HEK293 (cell line): ENCODE results near the gene PLEKHG2.
A peak's percentile ranks its signal among the peaks of the same experiment; 100 is the strongest.

Source experiments
- BCL6B ChIP-seq: fragments of 450-650 bp; formaldehyde crosslinking; IDR thresholded peaks from 2 replicates; pipeline ENCODE4 v1.5.1; 2017; ENCODE audit warnings: missing biosample characterization, missing genetic modification characterization
- GLIS1 ChIP-seq: fragments of 450-650 bp; formaldehyde crosslinking; IDR thresholded peaks from 2 replicates; pipeline ENCODE4 v1.5.1; 2016; ENCODE audit warnings: missing biosample characterization, missing genetic modification characterization
- HOXD13 ChIP-seq: sonication (generic); formaldehyde crosslinking; IDR thresholded peaks from 2 replicates; pipeline ENCODE4 v1.8.0; 2022; ENCODE audit warnings: missing genetic modification reagents, borderline replicate concordance
- KLF1 ChIP-seq: fragments of 450-650 bp; formaldehyde crosslinking; IDR thresholded peaks from 2 replicates; pipeline ENCODE4 v1.5.1; 2016; ENCODE audit warnings: missing biosample characterization, missing genetic modification characterization
- KLF9 ChIP-seq: fragments of 450-650 bp; formaldehyde crosslinking; IDR thresholded peaks from 2 replicates; pipeline ENCODE4 v1.5.1; 2016; ENCODE audit warnings: missing biosample characterization, missing genetic modification characterization, low read depth
- MYNN ChIP-seq: fragments of 450-650 bp; formaldehyde crosslinking; IDR thresholded peaks from 2 replicates; pipeline ENCODE4 v1.5.1; 2016; ENCODE audit warnings: missing biosample characterization, missing genetic modification characterization, borderline replicate concordance
- PRDM2 ChIP-seq: fragments of 450-650 bp; formaldehyde crosslinking; IDR thresholded peaks from 2 replicates; pipeline ENCODE4 v1.5.1; 2016; ENCODE audit warnings: missing biosample characterization, missing genetic modification characterization, borderline replicate concordance
- PRDM6 ChIP-seq: fragments of 450-650 bp; formaldehyde crosslinking; IDR thresholded peaks from 2 replicates; pipeline ENCODE4 v1.5.1; 2017; ENCODE audit warnings: missing biosample characterization, missing genetic modification characterization
- ZFHX2 ChIP-seq: fragments of 450-650 bp; formaldehyde crosslinking; conservative IDR thresholded peaks from 2 replicates; pipeline ENCODE4 v1.5.1; 2016; ENCODE audit warnings: missing biosample characterization, missing genetic modification characterization
- ZFP41 ChIP-seq: fragments of 450-650 bp; formaldehyde crosslinking; IDR thresholded peaks from 2 replicates; pipeline ENCODE4 v1.5.1; 2016; ENCODE audit warnings: missing biosample characterization, missing genetic modification characterization, borderline replicate concordance
- ZFP69B ChIP-seq: fragments of 450-650 bp; formaldehyde crosslinking; IDR thresholded peaks from 2 replicates; pipeline ENCODE4 v1.5.1; 2016; ENCODE audit warnings: missing biosample characterization, missing genetic modification characterization
- ZNF132 ChIP-seq: fragments of 450-650 bp; formaldehyde crosslinking; IDR thresholded peaks from 2 replicates; pipeline ENCODE4 v1.5.1; 2017; ENCODE audit warnings: missing biosample characterization, missing genetic modification characterization, borderline replicate concordance
- ZNF146 ChIP-seq: fragments of 450-650 bp; formaldehyde crosslinking; IDR thresholded peaks from 2 replicates; pipeline ENCODE4 v1.5.1; 2016; ENCODE audit warnings: missing biosample characterization, missing genetic modification characterization
- ZNF157 ChIP-seq: fragments of 450-650 bp; formaldehyde crosslinking; IDR thresholded peaks from 2 replicates; pipeline ENCODE4 v1.5.1; 2016; ENCODE audit warnings: missing biosample characterization, missing genetic modification characterization
- ZNF169 ChIP-seq: fragments of 450-650 bp; formaldehyde crosslinking; IDR thresholded peaks from 2 replicates; pipeline ENCODE4 v1.5.1; 2016; ENCODE audit warnings: missing biosample characterization, missing genetic modification characterization
- ZNF175 ChIP-seq: fragments of 450-650 bp; formaldehyde crosslinking; IDR thresholded peaks from 2 replicates; pipeline ENCODE4 v1.5.1; 2016; ENCODE audit warnings: missing biosample characterization, missing genetic modification characterization
- ZNF19 ChIP-seq: fragments of 450-650 bp; formaldehyde crosslinking; IDR thresholded peaks from 2 replicates; pipeline ENCODE4; 2016; ENCODE audit warnings: missing biosample characterization, missing genetic modification characterization, low read depth
- ZNF211 ChIP-seq: fragments of 450-650 bp; formaldehyde crosslinking; IDR thresholded peaks from 2 replicates; pipeline ENCODE4 v1.5.1; 2016; ENCODE audit warnings: low read depth, missing biosample characterization, missing genetic modification characterization
- ZNF404 ChIP-seq: fragments of 450-650 bp; formaldehyde crosslinking; IDR thresholded peaks from 2 replicates; pipeline ENCODE4 v1.5.1; 2017; ENCODE audit warnings: missing biosample characterization, missing genetic modification characterization
- ZNF558 ChIP-seq: fragments of 450-650 bp; formaldehyde crosslinking; IDR thresholded peaks from 2 replicates; pipeline ENCODE4 v1.5.1; 2016; ENCODE audit warnings: missing biosample characterization, missing genetic modification characterization
- ZNF561 ChIP-seq: fragments of 450-650 bp; IDR thresholded peaks from 2 replicates; pipeline ENCODE4 v1.5.1; 2018; ENCODE audit warnings: missing biosample characterization, missing genetic modification characterization, borderline replicate concordance
- ZNF571 ChIP-seq: fragments of 450-650 bp; formaldehyde crosslinking; IDR thresholded peaks from 2 replicates; pipeline ENCODE4 v1.5.0; 2017; ENCODE audit warnings: missing biosample characterization, missing genetic modification characterization
- ZNF600 ChIP-seq: fragments of 450-650 bp; formaldehyde crosslinking; IDR thresholded peaks from 2 replicates; pipeline ENCODE4 v1.5.1; 2016; ENCODE audit warnings: missing biosample characterization, missing genetic modification characterization
- ZNF639 ChIP-seq: fragments of 450-650 bp; formaldehyde crosslinking; IDR thresholded peaks from 2 replicates; pipeline ENCODE4 v1.5.1; 2016; ENCODE audit warnings: missing biosample characterization, missing genetic modification characterization
- ZNF654 ChIP-seq: fragments of 450-650 bp; formaldehyde crosslinking; IDR thresholded peaks from 2 replicates; pipeline ENCODE4 v1.5.1; 2016; ENCODE audit warnings: low read depth, missing biosample characterization, missing genetic modification characterization
- ZNF692 ChIP-seq: fragments of 450-650 bp; formaldehyde crosslinking; IDR thresholded peaks from 2 replicates; pipeline ENCODE4 v1.5.1; 2016; ENCODE audit warnings: missing biosample characterization, missing genetic modification characterization
- ZSCAN4 ChIP-seq: fragments of 450-650 bp; formaldehyde crosslinking; IDR thresholded peaks from 2 replicates; pipeline ENCODE4 v1.5.1; 2017; ENCODE audit warnings: missing biosample characterization, missing genetic modification characterization

Gene PLEKHG2

GRCh38 chr19:39409208-39410016 is 3.1 kb upstream of the PLEKHG2 start (continued):
- TF ChIP-seq BCL6B (tag by site-specific recombination): no peak
- no peak for TF ChIP-seq ZNF157 (tag by site-specific recombination)
- TF ChIP-seq ZNF19 (tag by site-specific recombination): no peak
- TF ChIP-seq ZNF600 (tag by site-specific recombination): no peak
- TF ChIP-seq ZNF571 (tag by site-specific recombination): no peak
- TF ChIP-seq ZNF175 (tag by site-specific recombination): no peak
- TF ChIP-seq ZFP69B (tag by site-specific recombination): peak; percentile 73
- TF ChIP-seq ZNF211 (tag by site-specific recombination): no peak
- TF ChIP-seq ZNF169: no peak
- no peak; the same call in 1 of the 2 replicates for TF ChIP-seq ZNF654 (tag by site-specific recombination)
- TF ChIP-seq MYNN (tag by site-specific recombination): no peak
- TF ChIP-seq KLF1 (tag by site-specific recombination): peak; percentile 91
- TF ChIP-seq ZSCAN4: 0 out of 2 replicates have a peak, but pooled peaks have one; percentile 43
- peak; percentile 88 for TF ChIP-seq KLF9 (tag by site-specific recombination)
- TF ChIP-seq ZNF132 (tag by site-specific recombination): no peak
- TF ChIP-seq ZNF146 (tag by site-specific recombination): no peak
- no peak for TF ChIP-seq PRDM2 (tag by site-specific recombination)
- TF ChIP-seq ZNF561 (tag by site-specific recombination): peak; percentile 77; the same call in 1 of the 2 replicates
- no peak for TF ChIP-seq ZFP41 (tag by site-specific recombination)
- TF ChIP-seq ZFHX2 (tag by site-specific recombination): peak; percentile 66
- peak; percentile 68; the same call in 1 of the 2 replicates for TF ChIP-seq ZNF692 (tag by site-specific recombination)
- peak; percentile 73 for TF ChIP-seq GLIS1
- no peak for TF ChIP-seq ZNF404 (tag by site-specific recombination)
- no peak; the same call in 1 of the 2 replicates for TF ChIP-seq ZNF639 (tag by site-specific recombination)
- no peak for TF ChIP-seq HOXD13 (CRISPR knock-in tag)
- no peak; the same call in 1 of the 2 replicates for TF ChIP-seq PRDM6
- no peak for TF ChIP-seq ZNF558 (tag by site-specific recombination)
